Embryonic facial prominence (tissue), 1 donor: ENCODE measurements around the gene RPTOR.
A peak's percentile ranks its signal among the peaks of the same experiment; 100 is the strongest.

Source experiments
- DNase-seq: peaks from one replicate; pipeline ENCODE4 v3.0.0-alpha.2; 2016; ENCODE audit errors: extremely low spot score

Gene RPTOR

DNA sequence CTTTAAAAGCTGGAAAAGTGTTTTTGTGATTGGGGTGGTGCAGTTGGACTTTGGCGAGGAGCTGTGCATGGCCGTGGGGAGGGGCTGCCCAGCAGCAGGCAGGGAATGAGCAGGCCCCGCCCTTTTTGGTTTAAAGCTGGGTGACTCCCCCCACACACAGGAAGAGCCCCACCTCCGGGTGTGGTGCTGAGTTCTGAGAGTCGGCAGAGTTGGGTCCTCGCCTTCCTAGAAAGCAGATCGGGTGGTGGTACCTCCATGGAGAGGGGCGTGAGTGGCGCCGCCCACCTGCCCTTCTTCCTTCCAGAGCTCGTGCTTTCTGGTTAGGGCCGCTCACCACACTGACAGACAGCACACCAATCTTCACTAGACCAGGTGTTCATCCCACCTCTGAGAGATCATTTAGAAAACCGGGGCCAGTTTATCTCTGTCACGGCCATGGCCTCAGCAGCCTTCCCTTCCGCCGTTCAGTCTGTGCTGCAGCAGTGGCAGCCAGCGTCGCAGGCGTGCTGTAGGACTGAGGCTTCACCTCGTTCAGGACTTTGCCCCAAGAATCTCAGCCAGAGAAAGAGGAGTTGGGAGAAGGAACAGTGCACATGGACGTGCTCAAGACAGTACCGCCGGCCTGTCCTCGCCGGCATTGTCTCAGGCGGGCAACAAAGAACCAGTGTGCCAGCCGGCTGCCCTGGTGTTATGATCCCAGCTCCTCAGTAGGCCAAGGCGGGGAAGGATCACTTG is 303.0 kb downstream of the RPTOR start:
- no peak for DNase-seq

DNA sequence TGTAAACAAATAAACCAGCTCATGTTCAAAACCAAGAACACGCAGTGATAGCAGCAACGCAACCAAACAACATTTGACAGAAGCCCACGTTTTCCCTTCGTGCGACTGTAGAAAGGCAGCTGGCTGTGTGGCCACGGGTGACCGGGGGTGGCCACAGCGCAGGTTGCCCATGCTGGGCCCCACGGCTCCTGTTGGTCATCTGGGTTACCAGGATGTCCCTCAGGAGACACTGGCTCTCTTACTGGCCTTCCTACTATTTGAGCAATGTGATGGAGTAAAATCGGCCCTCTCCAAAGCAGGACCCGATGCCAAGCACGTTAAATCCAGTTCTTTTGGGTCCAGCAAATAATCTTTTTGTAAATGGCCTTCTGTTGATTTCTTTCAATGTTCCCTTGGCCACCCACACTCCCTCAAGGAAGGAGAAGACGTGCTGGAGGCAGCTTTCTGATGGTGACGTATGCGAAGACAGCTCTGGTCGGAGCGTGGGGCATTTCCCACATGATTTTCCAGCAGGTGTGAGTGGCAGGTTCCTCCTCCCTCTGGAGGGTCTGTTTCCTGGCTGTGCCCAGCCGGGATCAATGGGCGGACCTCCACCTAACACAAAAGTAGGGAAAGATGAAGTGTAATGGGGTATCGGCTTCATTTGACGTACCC is 303.9 kb downstream of the RPTOR start:
- no peak for DNase-seq

DNA sequence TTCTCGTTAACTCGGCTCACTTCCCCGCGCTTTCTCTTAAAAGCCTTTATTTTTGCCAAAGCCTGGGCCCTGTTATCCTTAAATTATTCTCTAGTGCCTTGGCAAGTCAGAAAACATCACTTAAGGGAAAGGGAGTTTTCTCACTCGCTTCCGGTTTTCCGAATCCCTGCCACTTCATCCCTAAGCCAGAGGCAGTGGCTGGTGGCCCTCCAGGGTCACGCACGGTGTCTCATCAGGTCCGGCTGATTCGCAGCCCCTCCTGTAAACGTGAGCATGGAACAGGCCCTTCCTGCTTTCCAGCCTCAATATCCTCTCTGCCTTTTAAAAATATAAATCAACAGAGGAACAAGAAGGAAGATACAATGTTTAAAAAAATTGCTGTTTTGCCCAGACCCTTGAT is 304.5 kb downstream of the RPTOR start:
- no peak for DNase-seq

DNA sequence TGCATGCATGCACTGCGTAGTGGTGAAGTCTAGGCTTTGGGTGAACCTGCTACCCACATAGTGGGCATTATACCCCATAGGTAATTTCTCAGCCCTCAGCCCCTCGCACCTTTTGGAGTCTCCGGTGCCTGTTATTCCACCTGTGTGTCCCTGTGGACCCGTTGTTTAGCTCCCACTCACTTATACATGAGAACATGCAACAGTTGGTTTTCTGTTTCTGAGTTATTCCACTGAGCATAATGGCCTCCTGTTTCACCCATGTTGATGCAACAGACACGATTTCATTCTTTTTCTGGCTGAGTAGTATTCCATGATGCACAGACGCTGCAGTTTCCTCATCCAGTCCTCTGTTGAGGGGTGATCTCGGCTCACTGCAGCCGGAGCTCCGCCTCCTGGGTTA is 305.5 kb downstream of the RPTOR start:
- no peak for DNase-seq

DNA sequence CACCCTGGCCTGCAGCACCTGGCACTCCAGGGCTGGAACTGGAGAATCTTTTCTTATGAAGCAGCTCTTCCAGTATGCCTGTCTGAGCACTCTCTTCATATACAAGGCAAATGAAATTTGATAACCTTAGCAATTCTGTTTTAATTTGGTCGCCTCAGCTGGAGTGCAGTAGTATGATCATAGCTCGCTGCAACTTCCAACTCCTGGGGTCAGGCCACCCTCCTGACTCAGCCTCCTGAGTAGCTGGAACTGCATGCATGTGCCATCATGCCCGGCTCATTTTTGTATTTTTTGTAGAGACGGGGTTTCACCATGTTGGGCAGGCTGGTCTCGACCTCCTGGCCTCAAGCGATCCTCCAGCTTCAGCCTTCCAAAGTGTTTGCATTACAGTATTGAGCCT is 306.2 kb downstream of the RPTOR start:
- DNase-seq = no peak

DNA sequence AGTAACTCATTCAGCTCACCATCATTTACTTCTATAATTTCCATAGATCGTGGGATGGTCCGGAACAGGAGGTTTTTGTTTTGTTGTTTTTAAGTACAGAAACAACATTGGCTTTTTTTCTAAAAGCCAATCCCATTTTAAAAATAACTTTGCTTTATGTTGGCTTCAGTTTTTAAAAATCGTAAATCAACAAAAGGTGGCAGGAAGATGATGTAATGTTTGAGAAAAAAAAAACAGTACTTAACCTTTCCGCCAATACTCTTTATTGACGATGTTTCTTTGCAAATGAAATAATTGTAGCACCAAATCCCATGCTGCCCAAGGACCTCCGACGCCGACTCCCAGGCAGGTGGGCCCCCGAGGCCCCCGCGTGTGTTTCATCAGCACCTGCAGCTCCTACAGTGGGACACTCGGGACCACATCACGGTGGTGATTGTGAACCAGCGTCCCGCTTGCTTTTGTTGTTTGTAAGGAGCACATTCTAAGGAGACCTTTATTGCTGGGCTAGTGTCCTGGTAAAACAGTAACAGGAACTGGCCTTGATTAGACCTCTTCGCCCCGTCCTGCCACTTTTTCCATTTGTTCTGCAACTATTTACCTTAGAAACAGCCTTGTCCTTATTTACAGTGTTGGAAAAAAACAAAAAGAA is 306.8 kb downstream of the RPTOR start:
- DNase-seq = no peak

DNA sequence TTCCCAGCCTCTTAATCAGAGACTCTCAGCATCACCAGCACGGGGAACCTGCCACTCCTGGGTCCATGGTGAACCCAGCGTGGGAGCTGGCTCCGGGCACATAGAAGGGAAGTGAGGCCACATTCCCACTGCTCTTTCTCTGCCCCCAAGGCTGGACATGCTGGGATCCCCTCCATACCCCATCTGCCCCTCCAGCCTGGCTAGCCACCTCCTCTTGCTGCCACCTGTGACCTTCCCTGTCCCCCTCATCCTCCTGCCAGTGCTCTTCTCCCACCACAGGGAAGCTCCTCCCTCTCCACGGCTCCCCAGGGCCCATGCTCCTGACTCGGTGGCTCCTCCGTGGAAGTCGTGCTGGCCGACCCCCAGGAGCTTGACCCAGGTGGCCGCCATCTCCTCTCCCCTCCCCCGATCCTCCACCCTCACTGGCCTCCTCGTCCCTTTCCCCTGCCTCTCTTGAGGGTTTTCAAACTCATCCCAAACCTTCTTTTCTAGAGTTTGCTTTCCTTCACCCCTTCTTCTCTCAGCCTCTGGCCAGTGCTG is 307.9 kb downstream of the RPTOR start:
- DNase-seq = no peak

DNA sequence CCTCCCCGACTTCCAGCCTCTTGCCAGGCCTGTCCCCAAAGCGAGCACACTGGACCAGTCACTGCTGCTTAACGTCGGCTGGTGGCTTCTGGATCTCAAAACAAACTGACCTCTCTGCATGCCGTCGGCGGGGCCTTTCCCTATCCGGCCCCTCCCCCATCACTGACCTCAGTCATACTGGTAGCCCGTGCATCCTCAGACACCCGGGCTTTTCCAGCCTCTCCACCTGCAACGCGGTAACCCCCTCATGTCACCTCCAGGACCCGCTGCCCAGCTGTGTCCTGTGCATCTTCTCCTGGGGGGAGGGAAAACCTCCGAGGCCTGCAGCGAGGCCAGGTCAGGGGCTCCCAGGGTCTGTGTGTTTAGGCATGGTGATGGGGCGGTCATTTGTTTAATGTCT is 308.4 kb downstream of the RPTOR start:
- no peak for DNase-seq

DNA sequence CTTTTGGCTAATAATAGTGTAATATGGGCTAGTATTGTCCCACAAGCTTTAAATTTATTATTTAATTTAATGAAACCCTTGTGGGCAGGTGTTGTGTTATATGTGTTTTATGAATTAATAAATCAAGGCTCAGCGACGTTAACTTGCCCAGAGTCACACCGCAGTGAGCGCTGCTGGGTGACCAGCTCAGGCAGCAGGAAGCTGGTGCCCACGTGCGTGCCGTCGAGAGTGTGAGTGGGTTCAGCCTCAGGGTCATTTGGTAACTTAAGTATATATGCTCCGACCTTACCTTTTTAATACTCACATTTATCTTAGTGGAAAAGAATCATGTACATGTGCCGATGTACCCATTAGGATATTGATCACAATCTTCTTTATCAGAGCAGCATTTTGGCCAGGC is 309.6 kb downstream of the RPTOR start:
- DNase-seq = no peak

DNA sequence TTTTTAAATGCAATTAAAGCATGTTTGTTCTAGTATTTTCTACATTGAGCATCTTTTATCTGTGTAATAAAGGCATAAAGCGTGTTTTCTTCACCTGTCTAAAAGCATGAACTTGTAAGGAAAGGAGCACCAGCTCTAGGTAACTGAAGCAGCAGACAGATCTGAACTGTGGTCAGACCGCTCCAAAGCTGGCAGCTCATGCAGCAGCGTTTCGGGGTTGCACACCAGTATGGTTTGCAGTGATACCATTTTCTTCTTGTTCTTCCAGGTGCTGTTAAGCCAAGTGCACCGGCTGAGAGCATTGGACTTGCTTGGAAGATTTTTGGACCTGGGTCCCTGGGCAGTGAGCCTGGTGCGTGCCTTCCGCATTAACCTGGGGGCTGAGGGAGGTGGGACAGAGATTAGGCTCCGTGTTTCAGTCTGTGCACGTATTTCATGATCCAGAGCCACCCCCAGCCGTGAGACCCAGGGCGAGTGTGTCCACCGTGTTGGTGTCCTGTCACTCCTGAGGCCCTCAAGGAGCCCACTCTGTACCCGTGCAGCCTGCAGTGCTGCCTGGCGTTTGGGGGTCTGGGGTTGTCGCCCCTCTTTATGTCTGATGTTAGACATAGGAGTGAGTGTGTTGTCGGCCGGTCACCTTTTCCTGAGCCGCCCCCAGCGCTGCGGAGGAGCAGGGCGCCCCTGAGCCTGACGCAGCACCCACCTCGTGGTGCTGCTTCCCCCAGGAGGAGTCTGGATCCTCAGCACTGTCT is 310.7 kb downstream of the RPTOR start:
- DNase-seq = no peak

DNA sequence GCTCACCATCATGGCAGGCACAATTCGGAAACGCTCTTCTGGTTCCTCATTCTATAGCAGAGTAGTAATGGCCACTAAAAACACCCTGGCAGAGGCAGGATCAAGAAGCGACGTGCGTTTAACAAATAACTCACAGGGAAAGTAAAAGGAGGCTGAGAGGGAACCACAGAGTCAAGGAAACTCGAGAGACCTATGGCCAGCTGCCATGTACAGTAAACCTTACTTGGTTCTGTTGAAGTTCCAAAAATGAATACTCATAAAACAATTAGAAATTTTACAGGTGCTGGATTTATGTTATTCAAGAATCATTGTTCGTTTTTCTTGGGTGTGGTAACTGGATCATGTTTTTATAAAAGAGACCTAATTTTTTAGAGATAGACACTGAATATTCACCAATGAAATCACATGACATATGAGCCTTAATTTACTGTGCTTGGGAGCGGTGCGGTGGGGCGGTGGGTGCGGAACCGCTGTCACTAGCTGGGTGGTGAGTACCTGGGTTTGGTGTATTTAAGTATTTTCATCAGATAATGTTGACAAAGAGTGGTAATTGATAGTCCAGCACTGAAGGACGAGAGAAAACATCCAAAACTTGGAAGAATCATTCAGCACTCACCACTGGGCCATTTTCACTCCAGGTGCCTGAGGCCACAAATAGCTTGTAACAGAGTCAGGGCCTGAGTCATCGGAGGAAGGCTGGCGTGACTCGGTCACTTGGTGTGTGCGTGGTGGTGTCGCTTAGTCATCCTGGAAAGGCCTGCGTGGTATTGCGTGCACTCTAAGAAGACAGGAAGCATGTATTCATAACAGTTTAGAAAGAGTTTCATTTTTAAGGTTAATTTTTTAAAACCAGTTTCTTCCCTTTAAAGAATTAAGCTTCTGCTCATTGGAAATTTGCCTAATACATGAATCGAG is 311.6 kb downstream of the RPTOR start:
- no peak for DNase-seq

DNA sequence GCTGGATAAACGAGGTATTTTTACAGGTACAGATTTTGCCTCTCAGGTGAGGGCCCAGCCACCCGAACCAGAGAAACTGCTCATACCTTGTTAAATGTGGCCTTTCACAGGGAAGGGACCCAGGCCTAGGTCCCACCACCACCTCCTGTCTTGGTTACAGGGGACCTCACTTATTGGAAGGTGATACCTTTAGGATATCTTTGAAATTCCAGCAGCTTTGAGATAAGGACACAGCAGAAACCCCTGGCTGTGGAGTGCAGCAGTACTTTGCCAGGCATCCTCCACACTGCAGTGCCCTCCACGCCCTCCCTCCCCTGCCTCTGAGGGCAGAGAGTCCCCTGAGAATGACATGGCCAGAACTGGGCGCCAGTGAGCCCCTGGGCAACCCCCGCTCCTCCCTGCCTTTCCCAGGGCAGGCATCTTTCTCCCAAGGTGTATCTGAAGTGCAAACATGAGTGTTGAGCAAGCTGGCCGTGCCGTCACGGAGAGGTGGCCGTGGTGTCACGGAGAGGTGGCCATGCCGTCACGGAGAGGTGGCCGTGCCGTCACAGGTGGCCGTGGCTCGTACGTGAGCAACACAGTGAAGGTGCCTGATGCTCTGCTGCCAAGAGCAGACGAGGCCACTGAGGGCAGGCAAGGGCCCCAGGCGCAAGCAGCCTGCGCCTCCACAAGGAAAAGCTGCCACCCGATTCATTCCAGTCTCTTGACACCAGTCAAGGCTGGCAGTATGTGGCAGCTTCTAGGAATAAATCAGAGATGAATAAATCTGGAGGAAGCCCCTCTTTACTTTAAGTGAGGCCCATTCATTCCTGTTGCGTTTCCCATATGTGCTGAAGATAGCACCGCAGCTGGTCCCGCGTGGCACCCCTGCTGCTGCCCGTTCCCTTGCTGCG is 312.5 kb downstream of the RPTOR start:
- DNase-seq = no peak

DNA sequence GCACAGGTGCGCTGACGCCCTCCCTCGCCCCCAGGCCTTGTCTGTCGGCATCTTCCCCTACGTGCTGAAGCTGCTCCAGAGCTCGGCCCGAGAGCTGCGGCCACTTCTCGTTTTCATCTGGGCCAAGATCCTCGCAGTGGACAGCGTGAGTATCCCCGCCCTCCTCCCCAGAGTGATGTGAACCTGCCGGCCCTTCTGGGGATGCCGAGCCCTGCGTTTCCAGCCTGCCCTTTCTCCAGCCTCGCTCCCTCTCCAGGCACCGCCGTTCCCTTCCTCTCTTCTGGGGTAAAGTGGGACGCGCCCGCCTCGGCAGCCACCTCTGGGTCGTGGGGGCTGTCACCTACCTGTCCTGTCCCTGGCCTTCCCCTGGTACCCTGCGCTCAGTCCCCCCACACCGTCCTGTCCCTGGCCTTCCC is 313.1 kb downstream of the RPTOR start:
- no peak for DNase-seq

DNA sequence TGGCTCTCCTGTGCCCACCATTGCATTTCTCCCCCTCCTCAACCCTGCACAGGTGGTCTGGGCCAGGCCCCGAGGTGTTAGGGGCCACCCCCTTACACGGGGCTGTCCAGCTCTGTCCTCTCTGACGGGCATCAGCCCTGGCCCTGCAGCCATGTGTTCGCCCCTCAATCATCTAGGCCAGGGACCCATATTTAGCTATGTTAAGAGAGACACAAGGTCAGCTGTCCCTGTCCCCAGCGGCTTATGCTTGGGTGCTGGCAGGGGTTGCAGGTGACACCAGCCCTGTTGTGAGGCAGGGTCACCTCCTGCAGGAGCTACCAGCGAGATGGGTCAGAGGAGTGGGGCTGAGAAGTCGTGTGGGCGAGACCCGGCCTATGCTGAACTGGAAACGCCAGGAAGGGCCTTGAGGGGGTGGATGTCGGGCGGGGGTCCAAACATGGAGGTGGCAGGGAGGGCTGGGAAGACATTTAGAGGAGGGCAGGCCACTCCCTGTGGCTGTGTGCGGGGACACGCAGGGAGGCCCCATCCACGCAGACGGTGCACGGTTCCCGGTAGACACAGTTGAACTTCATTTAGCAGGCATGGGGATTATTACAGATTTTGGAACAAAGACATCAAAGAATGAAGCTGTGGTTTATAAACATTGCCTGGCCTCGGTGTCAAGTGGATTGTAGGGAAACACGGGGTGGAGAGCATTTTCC is 313.8 kb downstream of the RPTOR start:
- DNase-seq = no peak

DNA sequence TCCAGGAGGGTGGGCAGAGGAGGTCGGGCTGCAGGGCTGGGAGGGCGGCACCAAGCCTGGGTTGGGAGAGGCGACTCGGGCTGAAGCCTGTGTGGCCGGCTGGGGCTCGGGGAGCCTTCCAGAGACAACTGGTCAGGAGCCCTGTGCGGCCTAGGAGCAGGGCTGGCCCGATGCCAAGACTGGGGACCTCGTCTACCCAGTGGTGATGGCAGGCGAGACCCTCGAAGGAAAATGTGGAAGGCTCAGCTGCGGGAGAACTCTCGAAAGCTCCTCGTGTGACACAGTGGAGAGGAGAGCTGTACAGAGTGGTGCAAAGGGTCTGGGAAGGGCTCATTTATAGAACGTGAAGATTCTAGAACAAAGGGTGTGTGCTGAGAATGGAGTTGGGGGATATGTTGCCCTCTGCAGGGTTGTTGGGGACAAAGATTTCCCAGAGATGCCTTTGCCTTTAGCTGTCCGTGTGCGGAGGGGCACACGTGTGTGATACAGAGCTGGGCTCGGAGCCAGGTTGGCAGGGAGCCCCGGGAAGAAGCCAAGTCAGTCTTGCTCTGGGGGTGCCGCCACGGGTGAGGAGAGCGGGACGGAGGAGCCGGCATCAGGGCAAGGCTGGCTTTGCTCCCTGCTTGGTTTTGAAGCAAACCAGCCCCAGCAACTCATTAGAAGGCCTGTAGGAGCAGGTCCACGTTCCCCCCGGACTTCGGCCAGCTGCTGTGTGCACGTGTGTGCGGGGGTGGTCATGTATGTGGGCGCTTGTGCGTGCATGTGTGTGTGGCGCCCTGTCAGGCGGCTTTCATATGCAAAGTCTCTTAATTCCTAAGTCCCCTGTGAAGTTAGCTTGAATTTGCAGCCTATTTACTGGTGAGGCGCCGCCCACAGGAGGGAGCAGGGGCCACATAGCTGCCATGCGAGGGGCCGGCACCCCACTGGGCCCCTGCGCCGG is 314.6 kb downstream of the RPTOR start:
- peak; percentile 50 for DNase-seq

DNA sequence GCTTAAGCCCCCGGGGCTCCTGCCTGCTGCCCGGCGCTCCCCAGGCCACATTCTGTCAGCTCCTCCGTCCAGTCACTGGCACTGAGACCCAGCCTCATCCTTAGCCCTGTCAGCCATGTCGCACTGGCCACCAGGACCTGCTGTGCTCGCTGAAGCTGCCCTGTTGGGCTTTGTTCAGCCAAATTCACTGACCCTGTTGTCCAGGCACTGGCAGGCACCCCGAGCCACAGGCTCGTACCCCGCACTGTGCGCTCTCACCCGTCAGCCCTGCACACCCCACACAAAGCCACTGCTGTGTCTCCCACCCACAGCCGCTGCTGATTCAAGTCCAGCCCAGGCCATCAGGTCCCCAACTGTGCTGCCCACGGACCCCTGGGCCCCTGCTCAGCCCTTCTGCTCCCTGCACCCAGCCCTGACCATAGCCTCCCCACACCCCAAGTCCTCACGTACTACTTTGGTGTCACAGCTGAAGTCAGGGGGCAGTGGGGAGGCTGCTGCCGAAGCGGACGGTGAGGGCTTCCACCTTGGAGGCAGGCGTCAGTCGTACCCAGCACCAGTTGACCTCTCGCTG is 315.5 kb downstream of the RPTOR start:
- DNase-seq = no peak

DNA sequence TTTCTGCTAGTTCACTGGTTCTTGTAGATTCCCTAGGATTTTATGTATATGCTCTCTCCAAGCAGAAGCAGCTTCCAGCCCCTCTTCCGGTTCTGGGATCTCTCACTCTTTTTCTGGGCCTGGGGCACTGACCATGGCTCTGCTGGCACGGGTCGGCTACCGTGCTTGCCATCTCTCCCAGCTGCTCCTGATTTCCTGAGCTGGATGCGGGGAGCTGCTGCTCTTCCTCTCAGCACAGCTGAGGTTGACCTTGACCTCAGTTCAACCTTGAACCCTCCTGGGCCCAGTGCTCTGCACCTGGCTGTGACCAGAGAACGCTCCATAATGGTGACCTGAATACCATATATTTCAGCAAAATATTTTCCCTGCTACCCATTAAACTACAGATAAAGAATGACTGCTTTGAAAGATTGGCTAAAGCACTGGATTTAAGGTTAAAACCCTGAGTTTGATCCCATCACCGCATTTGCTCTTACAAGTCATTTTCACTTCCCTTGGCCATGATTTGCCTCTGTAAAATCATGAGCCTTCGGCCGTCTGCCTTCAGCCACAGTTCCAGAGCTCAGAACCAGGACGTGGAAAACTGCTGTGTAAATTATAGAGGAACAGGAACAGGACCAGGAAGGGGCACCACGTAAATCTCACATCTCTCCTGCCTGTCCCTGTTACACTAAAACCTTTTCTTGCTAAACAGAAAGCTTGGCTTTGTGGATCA is 316.2 kb downstream of the RPTOR start:
- no peak for DNase-seq
